Activated CD8-positive, alpha-beta memory T cell treated with anti-CD3 and anti-CD28 coated beads, Interleukin-2, amount 50 U/mL, for 48 hours (primary cell): Measurements from ENCODE around the gene TSEN2.

Experiments
- DNase-seq: peaks from one replicate; pipeline ENCODE4 v3.0.0-alpha.2; 2020

The TSEN2 gene

GRCh38 chr3:12557473-12558100 is 73.3 kb downstream of the TSEN2 start:
- DNase-seq = no peak

- DNase-seq = no peak
These were observed 74.4 kb downstream of the TSEN2 start for GRCh38 chr3:12558706-12559105.

GRCh38 chr3:12559520-12559919 is 75.2 kb downstream of the TSEN2 start:
- no peak for DNase-seq

GRCh38 chr3:12560505-12561190 is 76.4 kb downstream of the TSEN2 start:
- DNase-seq = no peak

GRCh38 chr3:12561397-12561796 is 77.1 kb downstream of the TSEN2 start:
- no peak for DNase-seq

GRCh38 chr3:12562451-12562850 is 78.2 kb downstream of the TSEN2 start:
- no peak for DNase-seq

GRCh38 chr3:12566976-12567375 is 82.7 kb downstream of the TSEN2 start:
- no peak for DNase-seq

- no peak for DNase-seq
These were observed 84.5 kb downstream of the TSEN2 start for GRCh38 chr3:12568747-12569146.

GRCh38 chr3:12569836-12570235 is 85.6 kb downstream of the TSEN2 start:
- DNase-seq = no peak

- no peak for DNase-seq
These were observed 87.7 kb downstream of the TSEN2 start for GRCh38 chr3:12571986-12572385.

GRCh38 chr3:12574131-12574530 is 89.9 kb downstream of the TSEN2 start:
- no peak for DNase-seq

GRCh38 chr3:12574661-12575060 is 90.4 kb downstream of the TSEN2 start:
- no peak for DNase-seq

GRCh38 chr3:12577379-12577778 is 93.1 kb downstream of the TSEN2 start:
- no peak for DNase-seq

GRCh38 chr3:12578742-12579141 is 94.5 kb downstream of the TSEN2 start:
- DNase-seq = no peak

- DNase-seq = peak; percentile 37
These were observed 95.2 kb downstream of the TSEN2 start for GRCh38 chr3:12579456-12579855.

- DNase-seq = no peak
These were observed 95.6 kb downstream of the TSEN2 start for GRCh38 chr3:12579905-12580304.

GRCh38 chr3:12582730-12583129 is 98.5 kb downstream of the TSEN2 start:
- peak; percentile 33 for DNase-seq
